Astrocyte (in vitro differentiated cells and primary cell): Measurements from ENCODE around the gene PLK3.

Experiments used
- EZH2 ChIP-seq: IDR thresholded peaks from 2 replicates; pipeline ENCODE4 v1.6.1; 2012; ENCODE audit warnings: mild to moderate bottlenecking, low read length, inconsistent platforms; ENCODE audit not compliant: insufficient read depth
- TF ChIP-seq, protein P1 (sequence below): IDR thresholded peaks from 2 replicates; pipeline ENCODE4 v1.5.1; 2011; ENCODE audit warnings: low read depth, mild to moderate bottlenecking, inconsistent platforms, low read length, moderate library complexity; ENCODE audit not compliant: insufficient read depth

DNA sequence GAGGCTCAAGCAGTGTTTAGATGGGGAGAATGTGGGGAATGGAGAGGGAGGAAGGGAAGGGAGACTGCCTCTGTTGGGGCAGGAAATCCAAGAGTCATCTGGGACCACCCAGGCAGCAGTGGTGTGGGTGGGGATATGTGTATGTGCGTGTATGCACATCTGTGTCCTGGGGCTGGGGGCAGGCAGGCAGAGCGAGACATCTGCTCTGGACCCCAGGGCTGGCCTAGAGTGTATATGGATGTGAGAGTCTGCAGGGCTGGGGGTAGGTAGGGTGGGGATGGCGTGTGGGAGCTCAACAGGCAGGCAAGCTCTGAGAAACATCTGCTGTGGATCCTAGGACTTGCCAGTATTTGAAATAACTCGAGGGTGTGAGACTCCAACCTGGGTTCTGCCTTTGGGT is 39.4 kb downstream of the PLK3 start:
- TF ChIP-seq EZH2: no peak
- TF ChIP-seq, protein P1, sequence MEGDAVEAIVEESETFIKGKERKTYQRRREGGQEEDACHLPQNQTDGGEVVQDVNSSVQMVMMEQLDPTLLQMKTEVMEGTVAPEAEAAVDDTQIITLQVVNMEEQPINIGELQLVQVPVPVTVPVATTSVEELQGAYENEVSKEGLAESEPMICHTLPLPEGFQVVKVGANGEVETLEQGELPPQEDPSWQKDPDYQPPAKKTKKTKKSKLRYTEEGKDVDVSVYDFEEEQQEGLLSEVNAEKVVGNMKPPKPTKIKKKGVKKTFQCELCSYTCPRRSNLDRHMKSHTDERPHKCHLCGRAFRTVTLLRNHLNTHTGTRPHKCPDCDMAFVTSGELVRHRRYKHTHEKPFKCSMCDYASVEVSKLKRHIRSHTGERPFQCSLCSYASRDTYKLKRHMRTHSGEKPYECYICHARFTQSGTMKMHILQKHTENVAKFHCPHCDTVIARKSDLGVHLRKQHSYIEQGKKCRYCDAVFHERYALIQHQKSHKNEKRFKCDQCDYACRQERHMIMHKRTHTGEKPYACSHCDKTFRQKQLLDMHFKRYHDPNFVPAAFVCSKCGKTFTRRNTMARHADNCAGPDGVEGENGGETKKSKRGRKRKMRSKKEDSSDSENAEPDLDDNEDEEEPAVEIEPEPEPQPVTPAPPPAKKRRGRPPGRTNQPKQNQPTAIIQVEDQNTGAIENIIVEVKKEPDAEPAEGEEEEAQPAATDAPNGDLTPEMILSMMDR: no peak
